Small intestine (tissue), 7 donors: ENCODE results near the gene PPP1R7. TPM values are rescaled to one million over a fixed set of nuclear protein-coding genes. Genes with fewer than 3 reads are reported as not detected.

Experiments
- DNase-seq, 2 donors: peaks; one replicate each; pipeline versions ENCODE4 v3.0.0 to v3.0.0-alpha.2; 2013
- FAIRE-seq: peaks from 2 replicates; lab custom pipeline; 2012; peaks lifted over from hg19 to GRCh38; lab: Jason Lieb, UNC
- H3K27ac ChIP-seq, 3 donors: one replicate each; pipeline ENCODE4 v1.5.1; 2013; ENCODE audit warnings: low read length in 2 of 3, mild to moderate bottlenecking in 2 of 3, control low read depth in 1 of 3, inconsistent platforms in 1 of 3, low read depth in 1 of 3, moderate library complexity in 1 of 3
- H3K27me3 ChIP-seq, 3 donors: one replicate each; pipeline ENCODE4 v1.6.1; 2013; ENCODE audit warnings: low read length in 3 of 3, inconsistent platforms in 1 of 3; ENCODE audit not compliant: control insufficient read depth in 3 of 3, insufficient read depth in 3 of 3
- H3K36me3 ChIP-seq, 3 donors: one replicate each; pipeline ENCODE4 v1.6.1; 2013; ENCODE audit warnings: low read length in 3 of 3, inconsistent platforms in 1 of 3, low read depth in 1 of 3, mild to moderate bottlenecking in 1 of 3, moderate library complexity in 1 of 3; ENCODE audit not compliant: control insufficient read depth in 3 of 3, insufficient read depth in 2 of 3
- H3K4me1 ChIP-seq, 3 donors: one replicate each; pipeline ENCODE4 v1.6.1; 2013; ENCODE audit warnings: low read length in 2 of 3, inconsistent platforms in 1 of 3, low read depth in 1 of 3, mild to moderate bottlenecking in 1 of 3, moderate library complexity in 1 of 3; ENCODE audit not compliant: control insufficient read depth in 3 of 3, insufficient read depth in 2 of 3
- H3K4me3 ChIP-seq, 3 donors: one replicate each; pipeline ENCODE4 v1.5.1; 2013; ENCODE audit warnings: low read length in 3 of 3, control low read depth in 1 of 3, inconsistent platforms in 1 of 3, low read depth in 1 of 3, mild to moderate bottlenecking in 1 of 3, moderate library complexity in 1 of 3
- H3K9me3 ChIP-seq, 2 donors: one replicate each; pipeline ENCODE4 v1.6.1; 2013; ENCODE audit warnings: low read depth in 1 of 2, low read length in 1 of 2; ENCODE audit not compliant: control insufficient read depth in 2 of 2, insufficient read depth in 1 of 2
- WGBS, 3 donors: extraction: QIAGEN DNeasy Blood & Tissue Kit; methylation state at CpG; one replicate each; pipeline ENCODE4 v1.1.7; 2013; 5-methylcytosine and 5-hydroxymethylcytosine counted together
- polyA plus RNA-seq, 4 donors: library from polyadenylated mRNA; stranded (reverse) in 3 of 4; unstranded in 1 of 4; fragments of 200-250 nt in 3 of 4; fragments of 120-200 nt in 1 of 4; gene quantifications; one replicate each; pipeline versions ENCODE4 v1.2.1 to v1.2.3, GENCODE V29; 2013
- donor health status: healthy with polysubstance abuse.
- donor health status: control.
- donor health status: control.
- donor health status: Bipolar disorder and iron deficiency.
- donor health status: healthy.

Gene PPP1R7
- polyA plus RNA-seq, 4 donors, result 57.3 to 74.7 (median 63.5) TPM

DNA sequence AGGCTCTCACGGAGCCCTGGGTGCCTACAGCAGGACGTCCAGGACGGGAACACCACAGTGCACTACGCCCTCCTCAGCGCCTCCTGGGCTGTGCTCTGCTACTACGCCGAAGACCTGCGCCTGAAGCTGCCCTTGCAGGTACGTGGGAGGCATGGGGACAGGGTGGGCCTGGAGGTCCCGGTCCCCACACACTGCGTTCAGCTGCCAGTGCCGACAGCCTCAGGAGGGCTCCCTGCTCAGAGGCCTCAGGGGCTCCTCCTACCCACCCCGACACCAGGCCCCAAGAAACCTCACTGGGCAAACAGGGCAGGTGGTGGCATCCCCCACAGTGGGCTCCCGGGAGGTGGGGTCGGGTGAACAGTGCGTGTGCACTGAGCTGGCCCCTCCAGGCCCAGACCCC, 49.0 kb downstream of the PPP1R7 start:
- FAIRE-seq (no peak), DNase-seq (no peak)
- H3K36me3 ChIP-seq, result no peaks in the 10 kb centered on the region
- H3K9me3 ChIP-seq, result no peaks in the 10 kb centered on the region
- no peaks in the 10 kb centered on the region for H3K27me3 ChIP-seq
- H3K4me1 ChIP-seq, result no peaks in the 10 kb centered on the region
- 86 to 90% (median 88%) methylated on average over 14 to 16 of the region's 16 CpGs for WGBS, 3 donors
- H3K27ac ChIP-seq, result no peak overlapping the region
- H3K4me3 ChIP-seq, result no peak overlapping the region

DNA sequence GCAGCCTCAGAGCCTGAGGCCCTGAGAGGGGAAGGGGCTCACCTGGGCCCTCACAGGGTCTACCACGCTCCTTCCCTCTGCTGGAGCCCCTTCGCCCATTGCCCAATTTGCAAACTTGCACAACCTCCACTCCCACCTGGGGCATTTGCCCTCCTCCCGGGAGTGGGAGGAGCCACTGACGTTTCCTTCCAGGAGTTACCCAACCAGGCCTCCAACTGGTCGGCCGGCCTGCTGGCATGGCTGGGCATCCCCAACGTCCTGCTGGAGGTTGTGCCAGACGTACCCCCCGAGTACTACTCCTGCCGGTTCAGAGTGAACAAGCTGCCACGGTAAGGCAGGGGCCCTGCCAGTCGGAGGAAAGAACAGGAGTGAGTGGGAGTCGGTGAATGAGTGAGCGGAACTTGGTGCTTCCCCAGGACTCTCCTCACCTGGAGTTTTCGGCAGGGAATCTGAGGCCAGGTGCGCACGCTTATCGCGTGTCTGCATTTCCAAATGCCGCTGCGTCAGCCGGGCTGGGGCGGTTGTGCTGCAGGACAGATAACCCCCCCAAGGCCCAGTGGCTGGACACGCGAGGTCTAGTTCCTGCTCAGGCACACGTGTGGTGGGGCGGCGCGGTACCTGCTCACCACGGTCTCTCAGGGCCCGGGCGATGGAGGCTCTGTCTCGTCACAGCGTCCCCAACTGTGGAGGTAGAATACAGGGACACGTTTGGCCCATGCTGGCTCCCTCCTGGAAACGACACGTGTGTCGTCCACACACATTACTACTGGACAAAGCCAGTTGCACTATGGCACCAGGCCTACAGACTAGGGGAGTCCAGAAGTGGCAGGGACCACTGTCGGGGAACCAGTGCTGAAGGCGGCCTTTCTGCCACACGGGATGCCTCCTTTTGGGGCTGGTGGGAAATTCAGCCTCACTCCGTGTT, 49.9 kb downstream of the PPP1R7 start:
- no peaks in the 10 kb centered on the region for H3K9me3 ChIP-seq
- DNase-seq, result no peak
- H3K27ac ChIP-seq, result no peak overlapping the region
- no peak overlapping the region for H3K4me3 ChIP-seq
- no peaks in the 10 kb centered on the region for H3K27me3 ChIP-seq
- no peaks in the 10 kb centered on the region for H3K36me3 ChIP-seq
- no peak for FAIRE-seq
- no peaks in the 10 kb centered on the region for H3K4me1 ChIP-seq
- 87 to 88% (median 87%) methylated on average over 42 of the region's 42 CpGs for WGBS, 3 donors

DNA sequence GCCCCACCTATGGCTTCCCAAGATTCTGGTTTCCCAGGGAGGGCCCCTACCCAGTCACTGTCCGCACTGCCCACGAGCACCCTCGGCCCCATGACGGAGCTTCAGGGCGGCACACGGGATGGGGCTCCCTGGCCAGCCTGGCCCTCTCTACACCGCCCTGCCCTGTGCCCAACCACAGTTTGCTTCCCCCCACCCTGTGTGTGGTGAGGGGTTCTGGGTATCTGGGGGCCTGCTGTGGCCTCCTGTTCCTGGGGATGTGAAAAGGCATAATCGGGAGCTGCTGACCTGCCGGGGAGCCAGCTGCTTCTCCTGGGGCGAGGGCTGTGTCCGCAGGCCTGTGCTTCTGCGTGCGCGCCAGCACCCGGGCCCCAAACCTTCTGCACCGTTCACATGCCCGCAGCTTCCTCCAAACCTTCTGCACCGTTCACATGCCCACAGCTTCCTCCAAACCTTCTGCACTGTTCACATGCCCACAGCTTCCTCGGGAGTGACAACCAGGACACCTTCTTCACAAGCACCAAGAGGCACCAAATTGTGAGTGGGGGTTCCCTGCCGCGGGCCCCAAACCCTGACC, 50.6 kb downstream of the PPP1R7 start:
- H3K4me3 ChIP-seq, result no peak overlapping the region
- H3K27ac ChIP-seq, result no peak overlapping the region
- no peaks in the 10 kb centered on the region for H3K27me3 ChIP-seq
- no peaks in the 10 kb centered on the region for H3K4me1 ChIP-seq
- DNase-seq (no peak), FAIRE-seq (no peak)
- H3K9me3 ChIP-seq, result no peaks in the 10 kb centered on the region
- 73 to 86% (median 81%) methylated on average over 21 of the region's 21 CpGs for WGBS, 3 donors
- no peaks in the 10 kb centered on the region for H3K36me3 ChIP-seq

DNA sequence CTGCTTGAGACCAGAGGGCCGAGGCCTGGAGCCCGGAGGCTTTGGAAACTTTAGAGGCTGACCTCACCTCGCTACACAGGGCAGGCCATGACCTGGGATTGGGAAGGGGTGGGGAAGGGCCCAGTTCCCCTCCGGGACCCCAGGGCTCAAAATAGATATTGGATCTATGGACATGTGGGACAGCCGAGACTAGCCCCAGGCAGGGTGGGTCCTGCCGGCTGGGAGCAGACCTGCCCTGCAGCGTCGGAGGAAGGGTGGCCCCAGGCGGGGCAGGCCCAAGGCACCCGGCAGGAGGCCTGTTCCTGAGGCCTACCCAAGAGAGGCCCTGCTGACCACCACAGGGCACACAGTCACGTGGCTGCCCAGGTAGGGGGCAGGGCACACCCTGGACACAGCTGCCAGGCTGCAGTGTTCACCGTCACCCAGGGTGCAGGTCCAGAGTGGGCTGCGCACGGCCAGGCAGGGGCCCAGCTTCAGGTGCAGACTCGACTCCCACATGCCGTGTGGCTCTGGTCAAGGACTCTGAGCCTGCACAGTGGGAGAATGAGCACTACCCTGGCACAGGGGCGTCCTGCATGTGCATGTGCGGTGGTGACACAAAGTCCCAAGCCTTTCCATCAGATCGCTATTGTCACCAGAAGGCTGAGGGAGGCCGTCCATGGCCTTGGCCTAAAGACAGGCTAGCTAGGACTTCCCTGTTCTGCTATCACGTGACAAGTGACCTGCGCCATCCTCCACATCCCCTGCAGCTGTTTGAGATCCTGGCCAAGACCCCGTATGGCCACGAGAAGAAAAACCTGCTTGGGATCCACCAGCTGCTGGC, 51.4 kb downstream of the PPP1R7 start:
- Histone ChIP-seq H3K9me3 (no peaks in the 10 kb centered on the region), H3K4me3 (no peak overlapping the region), H3K27ac (no peak overlapping the region), H3K4me1 (no peaks in the 10 kb centered on the region), H3K27me3 (no peaks in the 10 kb centered on the region), H3K36me3 (no peaks in the 10 kb centered on the region)
- DNase-seq (no peak), FAIRE-seq (no peak)
- 87 to 91% (median 89%) methylated on average over 21 to 24 of the region's 24 CpGs for WGBS, 3 donors

DNA sequence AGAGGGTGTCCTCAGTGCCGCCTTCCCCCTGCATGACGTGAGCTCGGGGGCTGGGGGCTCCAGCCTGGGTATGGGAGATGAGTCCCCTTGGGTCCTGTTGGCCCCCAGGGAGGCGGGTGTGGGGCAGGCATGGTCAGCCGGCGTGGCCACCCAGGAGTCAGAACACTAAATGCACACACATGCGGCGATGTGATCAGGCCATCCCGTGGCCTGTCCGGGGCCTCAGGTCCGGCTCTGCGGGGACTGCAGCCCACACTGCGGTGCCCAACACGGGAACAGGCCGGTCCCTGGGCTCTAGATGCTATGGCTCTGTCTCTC, 52.0 kb downstream of the PPP1R7 start:
- WGBS, 3 donors, result 85 to 92% (median 89%) methylated on average over 15 of the region's 15 CpGs
- DNase-seq, result no peak
- Histone ChIP-seq H3K4me3 (no peak overlapping the region), H3K27ac (no peak overlapping the region), H3K36me3 (no peaks in the 10 kb centered on the region), H3K4me1 (no peaks in the 10 kb centered on the region), H3K27me3 (no peaks in the 10 kb centered on the region), H3K9me3 (no peaks in the 10 kb centered on the region)
- FAIRE-seq, result no peak

DNA sequence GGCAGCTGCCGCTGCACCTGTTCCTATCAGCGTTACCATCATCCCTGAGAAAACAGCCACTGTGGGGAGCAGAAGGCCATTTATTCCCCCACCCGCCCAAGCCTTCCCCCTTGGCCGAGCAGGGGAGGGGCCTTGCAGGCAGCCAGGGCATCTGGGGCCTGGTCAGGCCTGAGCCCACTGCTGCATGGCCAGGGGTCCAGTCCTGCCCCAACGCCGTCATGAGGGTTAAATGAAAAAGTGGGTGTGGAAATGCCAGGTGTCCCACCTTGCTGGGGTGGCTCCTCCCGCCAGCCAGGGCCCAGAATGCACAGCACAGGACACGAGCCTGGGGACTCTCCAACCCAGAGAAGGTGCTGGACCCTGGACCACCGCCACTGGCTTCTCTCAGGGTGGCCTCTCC, 52.4 kb downstream of the PPP1R7 start:
- Histone ChIP-seq H3K27me3 (no peaks in the 10 kb centered on the region), H3K27ac (no peak overlapping the region), H3K4me1 (no peaks in the 10 kb centered on the region), H3K36me3 (no peaks in the 10 kb centered on the region), H3K4me3 (no peak overlapping the region), H3K9me3 (no peaks in the 10 kb centered on the region)
- FAIRE-seq, result no peak
- WGBS, 3 donors, result 76 to 86% (median 83%) methylated on average over 9 of the region's 9 CpGs
- DNase-seq, result no peak

DNA sequence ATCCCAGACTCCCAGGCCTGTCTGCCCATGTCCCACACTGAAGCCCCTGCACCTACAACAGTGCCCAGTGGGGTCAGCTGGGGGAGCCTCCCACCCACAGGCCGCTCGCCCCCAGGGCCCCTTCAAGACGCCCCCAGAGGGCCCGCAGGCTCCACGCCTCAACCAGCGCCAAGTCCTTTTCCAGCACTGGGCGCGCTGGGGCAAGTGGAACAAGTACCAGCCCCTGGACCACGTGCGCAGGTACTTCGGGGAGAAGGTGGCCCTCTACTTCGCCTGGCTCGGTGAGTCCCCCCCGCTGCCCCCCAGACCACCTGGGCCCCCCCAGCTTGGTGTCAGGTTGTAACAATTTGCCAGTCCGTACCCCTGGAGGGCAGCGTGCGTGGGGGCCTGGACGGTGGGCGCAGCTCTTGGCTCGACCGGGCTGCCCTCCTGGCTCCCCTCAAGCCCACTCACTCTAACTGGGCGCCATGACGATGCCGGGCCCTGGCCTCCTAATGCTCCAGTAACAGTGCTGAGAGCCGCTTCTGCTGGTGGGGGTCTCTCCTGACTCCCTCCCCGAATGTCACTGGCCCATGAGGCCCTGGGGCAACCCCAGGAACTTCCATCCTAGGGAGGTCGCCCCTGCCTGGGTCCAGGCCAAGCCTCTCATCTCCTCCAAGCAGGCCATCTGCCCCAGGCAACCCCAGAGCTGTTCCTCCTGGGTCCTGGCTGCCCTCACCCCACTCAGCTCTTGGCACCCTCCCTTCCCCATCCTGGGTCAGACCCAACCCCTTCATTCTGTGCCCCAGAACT, 53.1 kb downstream of the PPP1R7 start:
- H3K36me3 ChIP-seq, result no peaks in the 10 kb centered on the region

DNA sequence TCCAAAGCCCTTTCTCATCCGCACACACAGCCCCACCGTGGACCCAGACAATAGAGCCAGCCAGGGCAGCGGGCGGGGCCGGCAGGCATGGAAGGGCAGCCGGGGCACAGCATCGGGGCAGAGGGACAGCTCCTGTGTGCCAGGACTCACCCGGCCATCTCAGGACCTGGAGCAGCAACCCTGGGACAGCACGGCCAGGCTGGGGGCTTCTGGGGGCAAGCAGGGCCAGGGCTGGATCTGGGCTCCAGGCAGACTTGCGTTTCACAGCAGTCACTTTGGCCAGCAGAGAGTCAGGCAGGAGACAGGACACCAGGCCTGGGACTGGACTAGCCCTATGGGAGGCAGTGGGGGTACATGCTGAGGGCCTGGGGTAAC, 53.7 kb downstream of the PPP1R7 start:
- Histone ChIP-seq H3K27ac (no peak overlapping the region), H3K9me3 (no peaks in the 10 kb centered on the region), H3K27me3 (no peaks in the 10 kb centered on the region), H3K4me1 (no peaks in the 10 kb centered on the region), H3K4me3 (no peak overlapping the region), H3K36me3 (no peaks in the 10 kb centered on the region)
- no peak for FAIRE-seq
- 57 to 77% (median 71%) methylated on average over 10 of the region's 10 CpGs for WGBS, 3 donors
- DNase-seq, result no peak

More for the DNA sequence above, 53.1 kb downstream of the PPP1R7 start:
- H3K9me3 ChIP-seq, result no peaks in the 10 kb centered on the region
- DNase-seq, result no peak
- no peak overlapping the region for H3K4me3 ChIP-seq
- no peak for FAIRE-seq
- WGBS, 3 donors, result 92 to 94% (median 93%) methylated on average over 23 to 27 of the region's 27 CpGs
- no peak overlapping the region for H3K27ac ChIP-seq
- H3K27me3 ChIP-seq, result no peaks in the 10 kb centered on the region
- no peaks in the 10 kb centered on the region for H3K4me1 ChIP-seq
